Measurements from ENCODE around the gene CNTN4.

The CNTN4 gene

DNA sequence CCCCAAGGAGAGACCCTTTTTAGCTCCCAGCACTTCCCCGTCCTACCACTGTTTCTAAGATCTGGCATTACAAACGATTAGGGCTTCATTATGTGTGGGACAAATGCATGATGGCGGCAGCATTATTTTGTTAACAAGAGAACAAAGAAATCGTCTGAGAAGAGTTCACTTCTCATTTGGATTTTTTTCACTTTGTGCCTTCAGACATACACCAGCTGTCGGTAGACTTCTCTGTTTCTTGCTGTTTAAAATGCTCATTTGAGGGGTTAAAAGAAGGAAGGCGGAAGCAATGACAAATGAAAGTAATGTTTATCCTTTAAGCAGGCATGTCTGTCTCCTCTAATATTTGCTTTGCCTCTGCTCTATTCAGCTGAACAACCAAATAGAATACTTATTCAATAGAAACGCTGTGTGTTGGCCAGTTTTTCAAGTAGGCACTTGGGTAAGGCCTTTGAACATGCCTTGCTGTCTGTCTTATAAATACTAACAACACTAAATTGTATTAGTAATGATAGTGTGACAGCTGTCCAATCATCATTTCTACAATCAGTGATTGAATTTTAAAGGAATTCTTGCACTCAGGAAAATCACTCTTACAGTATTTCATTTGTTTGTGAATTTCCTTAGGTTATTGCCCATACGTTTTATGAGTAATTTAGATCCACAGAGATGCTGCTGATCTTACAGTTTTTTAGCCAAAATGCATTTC is 629.1 kb downstream of the CNTN4 start:
- in situ Hi-C loops (cut with HindIII; ENCODE audit: low sequenced_read_pairs) = no loop called here
- DNase-seq (ENCODE audit: low read depth) = no peak
- TF ChIP-seq, protein P1, sequence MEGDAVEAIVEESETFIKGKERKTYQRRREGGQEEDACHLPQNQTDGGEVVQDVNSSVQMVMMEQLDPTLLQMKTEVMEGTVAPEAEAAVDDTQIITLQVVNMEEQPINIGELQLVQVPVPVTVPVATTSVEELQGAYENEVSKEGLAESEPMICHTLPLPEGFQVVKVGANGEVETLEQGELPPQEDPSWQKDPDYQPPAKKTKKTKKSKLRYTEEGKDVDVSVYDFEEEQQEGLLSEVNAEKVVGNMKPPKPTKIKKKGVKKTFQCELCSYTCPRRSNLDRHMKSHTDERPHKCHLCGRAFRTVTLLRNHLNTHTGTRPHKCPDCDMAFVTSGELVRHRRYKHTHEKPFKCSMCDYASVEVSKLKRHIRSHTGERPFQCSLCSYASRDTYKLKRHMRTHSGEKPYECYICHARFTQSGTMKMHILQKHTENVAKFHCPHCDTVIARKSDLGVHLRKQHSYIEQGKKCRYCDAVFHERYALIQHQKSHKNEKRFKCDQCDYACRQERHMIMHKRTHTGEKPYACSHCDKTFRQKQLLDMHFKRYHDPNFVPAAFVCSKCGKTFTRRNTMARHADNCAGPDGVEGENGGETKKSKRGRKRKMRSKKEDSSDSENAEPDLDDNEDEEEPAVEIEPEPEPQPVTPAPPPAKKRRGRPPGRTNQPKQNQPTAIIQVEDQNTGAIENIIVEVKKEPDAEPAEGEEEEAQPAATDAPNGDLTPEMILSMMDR (IDR thresholded peaks at IDR 0.05; ENCODE audit: low read depth, low read length, missing control alignments) = no peak
- no peak overlapping the region for H3K4me3 ChIP-seq (ENCODE audit: low read depth, low read length)

DNA sequence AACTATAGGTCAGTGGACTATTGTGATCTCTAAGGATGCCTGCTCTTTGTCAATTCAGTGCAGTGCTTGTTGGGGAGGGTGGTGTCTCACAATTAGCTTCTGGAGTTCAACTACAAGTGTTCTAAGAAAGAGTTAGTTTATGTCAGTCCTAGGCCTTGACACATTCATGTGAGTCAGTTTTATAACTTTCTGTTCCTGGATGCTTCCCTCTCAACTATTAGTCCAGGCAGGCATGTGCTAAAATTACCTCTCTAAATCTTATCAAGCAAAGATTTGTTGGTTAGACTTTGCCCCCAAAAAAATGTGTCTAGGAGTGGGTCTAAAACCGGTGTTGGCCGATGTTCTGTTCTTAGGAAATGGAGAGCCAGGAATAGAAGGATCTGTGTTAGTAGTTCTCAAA is 633.2 kb downstream of the CNTN4 start:
- DNase-seq (ENCODE audit: low read depth) = no peak
- TF ChIP-seq, protein P1 (IDR thresholded peaks at IDR 0.05; ENCODE audit: low read depth, low read length, missing control alignments) = no peak
- in situ Hi-C loops (cut with HindIII; ENCODE audit: low sequenced_read_pairs) = no loop called here
- no peak overlapping the region for H3K4me3 ChIP-seq (ENCODE audit: low read depth, low read length)

DNA sequence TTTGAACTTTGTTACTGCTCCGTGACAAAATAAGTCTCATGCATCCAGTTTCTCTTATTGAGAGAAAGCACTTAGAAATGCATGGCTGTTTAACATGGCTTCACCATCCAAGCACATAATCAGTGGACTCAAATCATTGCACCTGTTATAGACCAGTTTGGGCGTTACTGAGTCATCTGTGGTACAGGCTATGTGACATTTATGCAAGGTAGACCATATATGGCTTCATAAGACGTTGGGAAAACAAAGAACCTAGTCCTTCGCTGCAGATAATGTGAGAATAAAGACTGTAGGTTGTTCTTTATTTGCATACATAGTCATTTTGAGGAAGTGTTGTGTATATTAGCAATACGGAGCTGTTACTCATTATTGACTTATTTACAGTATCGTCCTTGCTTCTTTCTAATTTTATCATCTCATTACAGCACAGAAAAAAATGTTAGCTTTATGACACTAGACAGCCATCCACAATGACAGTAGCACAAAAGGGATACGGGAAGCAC is 636.8 kb downstream of the CNTN4 start:
- in situ Hi-C loops (cut with HindIII; ENCODE audit: low sequenced_read_pairs) = no loop called here
- TF ChIP-seq, protein P1 (IDR thresholded peaks at IDR 0.05; ENCODE audit: low read depth, low read length, missing control alignments) = no peak
- H3K4me3 ChIP-seq (ENCODE audit: low read depth, low read length) = no peak overlapping the region
- DNase-seq (ENCODE audit: low read depth) = no peak

DNA sequence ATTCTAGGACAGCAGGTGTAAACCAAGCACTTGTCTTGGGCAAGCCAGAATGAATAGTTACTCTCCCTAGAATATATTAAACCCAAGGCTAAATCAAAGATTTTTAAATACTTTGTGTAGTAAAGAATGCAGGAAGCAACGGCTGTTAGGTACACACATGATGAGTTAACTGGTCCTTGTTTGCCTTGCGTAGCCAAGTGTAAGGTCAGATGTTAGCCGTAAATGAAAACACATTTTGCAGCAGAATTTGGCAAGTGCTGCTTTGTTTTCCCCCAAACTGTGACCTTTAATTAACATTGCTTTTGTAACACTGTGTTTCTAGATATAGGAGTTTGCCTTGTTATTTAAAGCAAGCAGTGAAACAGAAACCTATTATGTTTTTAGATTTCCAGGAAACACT is 642.9 kb downstream of the CNTN4 start:
- TF ChIP-seq, protein P1 (IDR thresholded peaks at IDR 0.05; ENCODE audit: low read depth, low read length, missing control alignments) = no peak
- in situ Hi-C loops (cut with HindIII; ENCODE audit: low sequenced_read_pairs) = no loop called here
- H3K4me3 ChIP-seq (ENCODE audit: low read depth, low read length) = no peak overlapping the region
- no peak for DNase-seq (ENCODE audit: low read depth)

DNA sequence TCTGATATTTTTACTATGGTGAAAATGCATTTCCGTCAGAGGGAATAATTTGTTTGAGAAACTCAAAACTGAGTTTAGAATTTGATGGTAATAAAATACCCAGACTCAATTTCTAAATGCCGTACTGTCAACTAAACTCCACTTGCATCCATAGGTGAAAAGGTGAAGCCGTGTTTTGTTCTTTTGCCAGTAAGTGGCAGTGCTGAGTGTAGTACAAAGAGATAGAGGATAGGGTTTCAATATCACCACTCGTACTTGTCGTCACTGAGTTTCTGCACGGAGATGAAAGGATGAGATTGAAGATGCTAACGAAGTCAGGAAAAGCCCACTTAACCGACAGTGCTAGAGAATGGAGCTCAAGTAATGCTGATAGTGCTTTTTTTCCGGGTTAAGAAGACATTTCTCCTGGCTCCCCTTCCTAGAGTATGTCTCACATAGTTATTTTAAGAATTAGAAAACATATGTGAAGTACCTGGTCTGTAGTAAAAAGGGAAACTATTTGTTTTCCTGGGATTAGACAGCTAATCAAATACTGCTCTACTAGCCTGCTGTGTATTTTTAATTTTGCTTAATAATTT is 666.4 kb downstream of the CNTN4 start:
- in situ Hi-C loops (cut with HindIII; ENCODE audit: low sequenced_read_pairs) = no loop called here
- TF ChIP-seq, protein P1 (IDR thresholded peaks at IDR 0.05; ENCODE audit: low read depth, low read length, missing control alignments) = no peak
- H3K4me3 ChIP-seq (ENCODE audit: low read depth, low read length) = no peak overlapping the region
- DNase-seq (ENCODE audit: low read depth) = no peak

DNA sequence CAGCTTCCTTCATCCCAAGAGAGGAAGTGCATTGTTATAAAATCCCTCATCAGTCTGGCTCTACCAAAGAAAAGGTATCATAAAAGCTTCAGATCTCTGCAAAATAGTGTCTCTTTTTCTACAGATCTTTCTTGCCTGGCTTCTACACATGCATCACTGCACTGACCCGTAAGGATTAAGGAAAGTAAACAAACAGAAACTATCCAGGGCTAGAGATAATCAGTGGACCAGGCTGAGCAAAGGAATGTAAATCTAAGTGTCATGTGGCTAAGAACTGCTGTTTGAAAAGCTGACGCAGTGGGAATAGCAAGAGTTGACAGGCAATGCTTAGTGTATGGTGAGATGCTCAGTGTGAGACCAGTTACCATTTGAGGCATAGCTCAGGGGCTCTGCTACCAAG is 671.8 kb downstream of the CNTN4 start:
- in situ Hi-C loops (cut with HindIII; ENCODE audit: low sequenced_read_pairs) = no loop called here
- no peak overlapping the region for H3K4me3 ChIP-seq (ENCODE audit: low read depth, low read length)
- TF ChIP-seq, protein P1 (IDR thresholded peaks at IDR 0.05; ENCODE audit: low read depth, low read length, missing control alignments) = no peak
- no peak for DNase-seq (ENCODE audit: low read depth)
